ENCODE data around the gene SLC15A5. TPM values are rescaled to one million over a fixed set of nuclear protein-coding genes. Genes with fewer than 3 reads are reported as not detected.

SLC15A5 gene
- total and polyA plus RNA-seq, 4 donors = not detected

DNA sequence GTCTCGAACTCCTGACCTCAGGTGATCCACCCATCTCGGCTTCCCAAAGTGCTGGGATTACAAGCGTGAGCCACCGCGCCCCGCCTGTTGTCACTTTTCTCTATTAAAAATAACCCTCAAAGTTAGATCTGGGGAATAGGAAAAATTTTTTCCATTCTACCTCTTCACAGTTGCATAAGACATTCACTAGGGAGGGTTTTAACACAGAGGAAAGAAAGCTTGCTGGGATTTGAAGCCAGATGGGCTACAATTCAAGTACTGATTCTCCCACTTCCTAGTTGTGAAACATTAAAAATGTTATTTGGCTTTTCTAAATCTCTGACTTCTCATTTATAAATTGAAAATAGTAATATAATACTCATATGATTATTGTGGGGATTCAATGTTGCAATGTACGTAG is 23.3 kb upstream of the SLC15A5 start:
- no peaks in the 10 kb centered on the region for H3K9me3 ChIP-seq (ENCODE audit: control insufficient read depth, low read length)
- no peaks in the 10 kb centered on the region for H3K4me1 ChIP-seq (ENCODE audit: control insufficient read depth in 1 of 2, insufficient read depth in 2 of 2, low read length in 2 of 2)
- WGBS, 2 donors = 92 to 93% methylated on average over 7 of the region's 7 CpGs
- no peaks in the 10 kb centered on the region for H3K27me3 ChIP-seq (ENCODE audit: control insufficient read depth in 1 of 2, insufficient read depth in 2 of 2, low read length in 1 of 2)
- H3K27ac ChIP-seq (ENCODE audit: low read depth in 1 of 2, low read length in 2 of 2) = no peak overlapping the region
- peak; percentile 71 for ATAC-seq (ENCODE audit: low FRiP score)
- H3K36me3 ChIP-seq (ENCODE audit: control insufficient read depth in 1 of 2, insufficient read depth in 2 of 2, low read length in 1 of 2) = no peaks in the 10 kb centered on the region
- no peak overlapping the region for H3K4me3 ChIP-seq (ENCODE audit: low read length in 2 of 2)
- peak in 1 of 2 donors; percentile 53 for DNase-seq
- intact Hi-C loops (cut with DNase I) = no loop called here

DNA sequence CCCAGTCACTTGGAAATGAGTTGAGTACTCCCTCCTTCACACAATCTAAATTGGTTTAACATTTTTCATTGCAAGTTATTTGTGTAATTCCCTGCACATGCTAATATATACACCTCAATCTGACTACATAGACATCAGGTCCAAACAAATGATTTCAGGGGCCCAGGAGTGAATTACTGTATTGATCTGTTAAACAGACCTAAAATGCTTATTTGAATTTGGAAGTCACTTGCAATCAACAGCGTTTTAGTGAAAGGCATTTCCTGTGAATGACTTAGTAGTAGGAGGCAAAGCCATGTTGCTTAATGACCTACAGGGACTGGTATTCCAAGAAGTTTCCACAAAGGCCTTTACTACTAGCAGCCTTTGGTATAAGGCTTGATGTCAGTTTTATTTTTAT is 22.6 kb upstream of the SLC15A5 start:
- Histone ChIP-seq H3K36me3 (ENCODE audit: control insufficient read depth in 1 of 2, insufficient read depth in 2 of 2, low read length in 1 of 2) (no peaks in the 10 kb centered on the region), H3K4me1 (ENCODE audit: control insufficient read depth in 1 of 2, insufficient read depth in 2 of 2, low read length in 2 of 2) (no peaks in the 10 kb centered on the region), H3K4me3 (ENCODE audit: low read length in 2 of 2) (no peak overlapping the region), H3K27me3 (ENCODE audit: control insufficient read depth in 1 of 2, insufficient read depth in 2 of 2, low read length in 1 of 2) (no peaks in the 10 kb centered on the region), H3K9me3 (ENCODE audit: control insufficient read depth, low read length) (no peaks in the 10 kb centered on the region), H3K27ac (ENCODE audit: low read depth in 1 of 2, low read length in 2 of 2) (no peak overlapping the region)
- DNase-seq (no peak), ATAC-seq (ENCODE audit: low FRiP score) (peak; percentile 61)
- intact Hi-C loops (cut with DNase I) = no loop called here
- 7 to 13% methylated on average over 1 of the region's 1 CpG for WGBS, 2 donors

- Histone ChIP-seq H3K9me3 (ENCODE audit: control insufficient read depth, low read length) (no peaks in the 10 kb centered on the region), H3K27me3 (ENCODE audit: control insufficient read depth in 1 of 2, insufficient read depth in 2 of 2, low read length in 1 of 2) (no peaks in the 10 kb centered on the region), H3K36me3 (ENCODE audit: control insufficient read depth in 1 of 2, insufficient read depth in 2 of 2, low read length in 1 of 2) (no peaks in the 10 kb centered on the region), H3K27ac (ENCODE audit: low read depth in 1 of 2, low read length in 2 of 2) (no peak overlapping the region), H3K4me1 (ENCODE audit: control insufficient read depth in 1 of 2, insufficient read depth in 2 of 2, low read length in 2 of 2) (no peaks in the 10 kb centered on the region), H3K4me3 (ENCODE audit: low read length in 2 of 2) (no peak overlapping the region)
- intact Hi-C loops (cut with DNase I) = no loop called here
- DNase-seq (no peak), ATAC-seq (ENCODE audit: low FRiP score) (no peak)
- 15 to 19% methylated on average over 2 of the region's 2 CpGs for WGBS, 2 donors
These were observed 21.9 kb upstream of the SLC15A5 start for GRCh38 chr12:16299403-16299802.

GRCh38 chr12:16297521-16297920 is 20.0 kb upstream of the SLC15A5 start:
- intact Hi-C loops (cut with DNase I) = no loop called here
- DNase-seq = no peak
- Histone ChIP-seq H3K27ac (ENCODE audit: low read depth in 1 of 2, low read length in 2 of 2) (no peak overlapping the region), H3K27me3 (ENCODE audit: control insufficient read depth in 1 of 2, insufficient read depth in 2 of 2, low read length in 1 of 2) (no peaks in the 10 kb centered on the region), H3K4me3 (ENCODE audit: low read length in 2 of 2) (no peak overlapping the region), H3K9me3 (ENCODE audit: control insufficient read depth, low read length) (no peaks in the 10 kb centered on the region), H3K36me3 (ENCODE audit: control insufficient read depth in 1 of 2, insufficient read depth in 2 of 2, low read length in 1 of 2) (no peaks in the 10 kb centered on the region), H3K4me1 (ENCODE audit: control insufficient read depth in 1 of 2, insufficient read depth in 2 of 2, low read length in 2 of 2) (no peaks in the 10 kb centered on the region)
- 38 to 46% methylated on average over 1 of the region's 1 CpG for WGBS, 2 donors
- ATAC-seq (ENCODE audit: low FRiP score) = no peak

GRCh38 chr12:16294376-16294956 is 17.0 kb upstream of the SLC15A5 start:
- DNase-seq = no peak
- no peaks in the 10 kb centered on the region for H3K27me3 ChIP-seq (ENCODE audit: control insufficient read depth in 1 of 2, insufficient read depth in 2 of 2, low read length in 1 of 2)
- H3K27ac ChIP-seq (ENCODE audit: low read depth in 1 of 2, low read length in 2 of 2) = no peak overlapping the region
- H3K36me3 ChIP-seq (ENCODE audit: control insufficient read depth in 1 of 2, insufficient read depth in 2 of 2, low read length in 1 of 2) = no peaks in the 10 kb centered on the region
- H3K4me3 ChIP-seq (ENCODE audit: low read length in 2 of 2) = no peak overlapping the region
- no peaks in the 10 kb centered on the region for H3K4me1 ChIP-seq (ENCODE audit: control insufficient read depth in 1 of 2, insufficient read depth in 2 of 2, low read length in 2 of 2)
- intact Hi-C loops (cut with DNase I) = no loop called here
- no peak for ATAC-seq (ENCODE audit: low FRiP score)
- WGBS, 2 donors = 28 to 30% methylated on average over 1 of the region's 1 CpG
- H3K9me3 ChIP-seq (ENCODE audit: control insufficient read depth, low read length) = no peaks in the 10 kb centered on the region

- no peak overlapping the region for H3K27ac ChIP-seq (ENCODE audit: low read depth in 1 of 2, low read length in 2 of 2)
- WGBS, 2 donors = 83 to 86% methylated on average over 4 of the region's 4 CpGs
- H3K4me1 ChIP-seq (ENCODE audit: control insufficient read depth in 1 of 2, insufficient read depth in 2 of 2, low read length in 2 of 2) = no peaks in the 10 kb centered on the region
- no peak overlapping the region for H3K4me3 ChIP-seq (ENCODE audit: low read length in 2 of 2)
- DNase-seq (no peak), ATAC-seq (ENCODE audit: low FRiP score) (no peak)
- intact Hi-C loops (cut with DNase I) = no loop called here
- H3K36me3 ChIP-seq (ENCODE audit: control insufficient read depth in 1 of 2, insufficient read depth in 2 of 2, low read length in 1 of 2) = no peaks in the 10 kb centered on the region
- H3K27me3 ChIP-seq (ENCODE audit: control insufficient read depth in 1 of 2, insufficient read depth in 2 of 2, low read length in 1 of 2) = no peaks in the 10 kb centered on the region
- no peaks in the 10 kb centered on the region for H3K9me3 ChIP-seq (ENCODE audit: control insufficient read depth, low read length)
These were observed 13.5 kb upstream of the SLC15A5 start for GRCh38 chr12:16291032-16291431.

DNA sequence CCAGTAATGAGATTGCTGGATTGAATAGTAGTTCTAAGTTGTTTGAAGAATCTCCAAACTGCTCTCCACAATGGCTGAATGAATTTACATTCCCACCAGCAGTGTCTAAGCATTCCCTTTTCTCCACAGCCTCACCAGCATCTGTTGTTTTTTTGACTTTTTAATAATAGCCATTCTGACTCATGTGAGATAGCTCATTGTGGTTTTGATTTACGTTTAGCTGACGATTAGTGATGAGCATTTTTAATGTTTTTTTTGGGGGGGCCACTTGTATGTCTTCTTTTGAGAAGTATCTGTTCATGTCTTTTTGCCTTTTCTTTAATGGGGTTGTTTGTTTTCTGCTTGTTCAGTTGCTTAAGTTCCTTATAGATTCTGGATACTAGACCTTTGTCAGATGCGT is 8.1 kb upstream of the SLC15A5 start:
- Histone ChIP-seq H3K27me3 (ENCODE audit: control insufficient read depth in 1 of 2, insufficient read depth in 2 of 2, low read length in 1 of 2) (no peaks in the 10 kb centered on the region), H3K36me3 (ENCODE audit: control insufficient read depth in 1 of 2, insufficient read depth in 2 of 2, low read length in 1 of 2) (no peaks in the 10 kb centered on the region), H3K4me3 (ENCODE audit: low read length in 2 of 2) (no peak overlapping the region), H3K4me1 (ENCODE audit: control insufficient read depth in 1 of 2, insufficient read depth in 2 of 2, low read length in 2 of 2) (no peaks in the 10 kb centered on the region), H3K9me3 (ENCODE audit: control insufficient read depth, low read length) (no peaks in the 10 kb centered on the region), H3K27ac (ENCODE audit: low read depth in 1 of 2, low read length in 2 of 2) (no peak overlapping the region)
- intact Hi-C loops (cut with DNase I) = no loop called here
- DNase-seq (no peak), ATAC-seq (ENCODE audit: low FRiP score) (no peak)
- 81% methylated on average over 3 of the region's 3 CpGs for WGBS, 2 donors

GRCh38 chr12:16282978-16283377 is 5.5 kb upstream of the SLC15A5 start:
- ATAC-seq (ENCODE audit: low FRiP score) = no peak
- Histone ChIP-seq H3K27ac (ENCODE audit: low read depth in 1 of 2, low read length in 2 of 2) (no peak overlapping the region), H3K27me3 (ENCODE audit: control insufficient read depth in 1 of 2, insufficient read depth in 2 of 2, low read length in 1 of 2) (no peaks in the 10 kb centered on the region), H3K4me1 (ENCODE audit: control insufficient read depth in 1 of 2, insufficient read depth in 2 of 2, low read length in 2 of 2) (no peaks in the 10 kb centered on the region), H3K36me3 (ENCODE audit: control insufficient read depth in 1 of 2, insufficient read depth in 2 of 2, low read length in 1 of 2) (no peaks in the 10 kb centered on the region), H3K4me3 (ENCODE audit: low read length in 2 of 2) (no peak overlapping the region), H3K9me3 (ENCODE audit: control insufficient read depth, low read length) (no peaks in the 10 kb centered on the region)
- 78 to 85% methylated on average over 2 of the region's 2 CpGs for WGBS, 2 donors
- DNase-seq = no peak
- intact Hi-C loops (cut with DNase I) = no loop called here

DNA sequence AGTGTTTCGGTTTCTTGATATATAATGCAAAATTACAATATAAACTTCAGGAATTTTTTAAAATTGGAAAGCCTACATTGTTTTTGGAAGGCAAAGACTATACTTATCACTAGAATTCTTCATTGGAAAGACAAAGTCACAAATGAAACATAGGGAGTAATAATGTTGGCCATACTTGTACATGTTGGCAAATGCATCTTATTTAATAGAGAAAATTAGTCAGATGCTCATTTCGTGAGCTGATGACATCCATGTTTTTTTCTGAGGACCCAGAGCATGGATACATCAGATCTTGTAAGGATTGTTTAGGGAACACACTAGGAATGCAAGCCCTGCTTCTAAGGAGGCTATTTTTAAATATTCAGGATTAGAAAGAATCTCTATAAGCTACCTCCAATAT is 4.6 kb upstream of the SLC15A5 start:
- Histone ChIP-seq H3K4me3 (ENCODE audit: low read length in 2 of 2) (no peak overlapping the region), H3K9me3 (ENCODE audit: control insufficient read depth, low read length) (no peaks in the 10 kb centered on the region), H3K27ac (ENCODE audit: low read depth in 1 of 2, low read length in 2 of 2) (no peak overlapping the region), H3K27me3 (ENCODE audit: control insufficient read depth in 1 of 2, insufficient read depth in 2 of 2, low read length in 1 of 2) (no peaks in the 10 kb centered on the region), H3K4me1 (ENCODE audit: control insufficient read depth in 1 of 2, insufficient read depth in 2 of 2, low read length in 2 of 2) (no peaks in the 10 kb centered on the region), H3K36me3 (ENCODE audit: control insufficient read depth in 1 of 2, insufficient read depth in 2 of 2, low read length in 1 of 2) (no peaks in the 10 kb centered on the region)
- intact Hi-C loops (cut with DNase I) = no loop called here
- DNase-seq (no peak), ATAC-seq (ENCODE audit: low FRiP score) (no peak)
- 33 to 41% methylated on average over 2 of the region's 2 CpGs for WGBS, 2 donors

All from aorta (tissue), 5 donors.